GM18517 (cell line): ENCODE measurements around the gene TMEM223.
"Not testable (repeated sequence)": the region's sequence is repeated elsewhere in the genome, so short reads cannot be mapped to it uniquely, and the experiment has no call there.

Experiments used
- ATAC-seq: cut with Tn5 transposase; IDR thresholded peaks from one replicate; pipeline ENCODE4 v1.9.1; 2021; ENCODE audit warnings: mild to moderate bottlenecking, moderate library complexity; ENCODE audit not compliant: unreplicated experiment

TMEM223 gene, protein sequence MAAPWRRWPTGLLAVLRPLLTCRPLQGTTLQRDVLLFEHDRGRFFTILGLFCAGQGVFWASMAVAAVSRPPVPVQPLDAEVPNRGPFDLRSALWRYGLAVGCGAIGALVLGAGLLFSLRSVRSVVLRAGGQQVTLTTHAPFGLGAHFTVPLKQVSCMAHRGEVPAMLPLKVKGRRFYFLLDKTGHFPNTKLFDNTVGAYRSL

DNA sequence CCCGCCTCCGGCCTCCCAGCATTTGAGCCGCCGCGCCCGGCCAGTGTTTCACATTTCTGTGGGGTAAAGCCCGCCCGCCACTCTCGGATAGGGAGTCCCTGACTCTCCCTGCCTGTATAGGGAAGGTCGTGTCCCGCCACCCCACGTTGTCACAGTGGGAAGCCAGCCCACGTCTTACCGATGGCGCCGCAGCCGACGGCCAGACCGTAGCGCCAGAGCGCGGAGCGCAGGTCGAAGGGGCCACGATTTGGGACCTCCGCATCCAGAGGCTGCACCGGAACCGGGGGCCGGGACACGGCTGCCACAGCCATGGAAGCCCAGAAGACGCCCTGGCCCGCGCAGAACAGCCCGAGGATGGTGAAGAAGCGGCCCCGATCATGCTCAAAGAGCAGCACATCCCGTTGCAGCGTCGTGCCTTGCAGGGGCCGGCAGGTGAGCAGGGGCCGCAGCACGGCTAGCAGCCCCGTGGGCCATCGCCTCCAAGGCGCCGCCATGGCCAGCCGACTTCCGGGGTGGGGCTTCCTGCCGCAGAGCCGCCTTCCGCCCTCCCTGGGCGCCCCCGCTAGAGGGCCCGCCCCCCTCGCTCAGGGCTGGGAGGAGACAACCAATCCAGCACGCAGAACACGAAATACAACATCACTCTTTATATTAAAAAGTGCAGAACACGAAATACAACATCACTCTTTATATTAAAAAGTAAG lies at the start of gene TMEM223:
Gene TMEM223, minus strand, starts transcription at position 506 of the 701 bp plus-strand sequence. Its CDS starts 12 bp downstream, at position 494.
- ATAC-seq = no peak

DNA sequence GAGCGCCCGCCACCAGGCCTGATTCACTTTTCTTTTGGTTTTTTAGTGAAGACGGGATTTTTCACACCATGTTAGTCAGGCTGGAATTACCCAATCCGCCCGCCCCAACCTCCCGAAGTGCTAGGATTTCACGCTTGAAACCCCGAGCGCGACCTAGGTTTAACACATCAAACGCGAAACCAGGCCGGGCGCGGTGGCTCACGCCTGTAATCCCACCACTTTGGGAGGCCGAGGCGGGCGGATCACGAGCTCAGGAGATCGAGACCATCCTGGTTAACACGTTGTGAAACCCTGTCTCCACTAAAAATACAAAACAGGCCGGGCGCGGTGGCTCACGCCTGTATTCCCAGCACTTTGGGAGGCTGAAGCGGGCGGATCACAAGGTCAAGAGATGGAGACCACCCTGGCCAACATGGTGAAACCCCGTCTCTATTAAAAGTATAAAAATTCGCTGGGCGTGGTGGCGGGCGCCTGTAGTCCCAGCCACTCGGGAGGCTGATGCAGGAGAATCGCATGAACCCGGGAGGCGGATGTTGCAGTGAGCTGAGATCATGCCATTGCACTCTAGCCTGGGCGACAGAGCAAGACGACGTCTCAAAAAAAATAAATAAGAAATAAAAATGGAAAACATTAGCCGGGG lies 49.0 kb upstream of the TMEM223 start:
- not testable (repeated sequence) for ATAC-seq

DNA sequence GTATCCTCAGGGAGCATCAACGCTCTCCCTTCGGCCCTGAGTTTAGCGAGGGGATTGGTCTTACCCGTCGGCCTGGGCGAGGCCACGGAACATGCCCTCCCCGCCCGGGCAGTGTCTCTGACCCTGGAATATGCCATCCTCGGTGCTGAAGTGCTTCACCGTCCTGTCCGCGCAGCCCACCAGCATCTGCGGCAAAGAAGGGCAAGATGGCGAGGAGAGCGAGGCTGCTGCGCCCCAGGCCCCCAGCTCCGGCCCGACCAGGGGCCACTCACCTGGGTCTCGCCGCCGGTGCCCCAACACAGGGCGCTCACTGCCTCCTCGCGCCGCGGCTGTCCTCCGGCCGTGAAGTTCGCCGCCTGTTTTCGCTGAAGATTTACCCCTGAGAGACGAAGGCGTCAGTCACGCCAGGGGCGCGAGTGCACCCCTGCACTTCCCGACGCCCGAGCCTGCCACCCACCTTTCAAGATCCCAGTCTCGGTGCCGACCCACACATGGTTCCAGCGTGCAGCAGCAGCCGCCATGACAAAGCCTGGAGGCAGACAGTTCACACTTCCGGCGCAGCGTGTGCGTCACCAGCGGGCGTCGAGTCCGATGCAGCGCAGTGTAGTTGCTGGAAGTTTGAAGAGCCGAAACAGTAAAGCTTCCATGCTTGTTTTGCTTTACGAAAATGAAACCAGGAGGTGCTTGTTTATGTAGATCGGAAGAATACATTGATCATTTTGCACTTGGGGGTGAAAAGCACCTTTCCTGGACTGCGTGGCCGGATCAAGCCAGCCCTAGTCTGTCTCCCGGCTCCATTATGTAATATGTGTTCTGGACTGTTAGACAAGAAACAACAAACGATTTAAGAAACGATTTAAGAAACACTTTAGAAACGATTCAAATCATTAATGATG lies 47.5 kb upstream of the TMEM223 start, which contains the start of gene WDR74:
Gene WDR74, minus strand, starts transcription at position 541 of the 896 bp plus-strand sequence. Its CDS starts 20 bp downstream, at position 521.
- ATAC-seq = peak; percentile 40

DNA sequence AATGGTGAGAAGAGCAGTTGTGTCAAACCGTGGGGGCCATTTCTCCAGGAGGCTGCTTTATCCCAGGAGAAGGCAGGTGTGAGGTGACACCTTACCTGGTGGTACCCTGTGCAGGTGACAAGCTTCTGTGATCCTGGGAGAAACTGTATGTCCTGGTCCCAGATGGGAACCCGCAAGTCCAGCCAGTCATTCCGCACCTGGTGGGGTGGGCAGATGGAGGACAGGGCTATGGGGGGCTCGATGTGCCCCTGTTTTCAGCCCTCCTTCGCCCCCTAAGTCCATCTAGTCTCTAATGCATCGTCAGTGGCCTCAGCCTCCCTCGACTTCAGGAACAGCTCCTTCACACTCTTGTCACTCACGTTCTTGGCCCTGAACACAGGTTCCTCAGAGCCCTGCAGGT lies 43.5 kb upstream of the TMEM223 start:
- ATAC-seq = no peak

DNA sequence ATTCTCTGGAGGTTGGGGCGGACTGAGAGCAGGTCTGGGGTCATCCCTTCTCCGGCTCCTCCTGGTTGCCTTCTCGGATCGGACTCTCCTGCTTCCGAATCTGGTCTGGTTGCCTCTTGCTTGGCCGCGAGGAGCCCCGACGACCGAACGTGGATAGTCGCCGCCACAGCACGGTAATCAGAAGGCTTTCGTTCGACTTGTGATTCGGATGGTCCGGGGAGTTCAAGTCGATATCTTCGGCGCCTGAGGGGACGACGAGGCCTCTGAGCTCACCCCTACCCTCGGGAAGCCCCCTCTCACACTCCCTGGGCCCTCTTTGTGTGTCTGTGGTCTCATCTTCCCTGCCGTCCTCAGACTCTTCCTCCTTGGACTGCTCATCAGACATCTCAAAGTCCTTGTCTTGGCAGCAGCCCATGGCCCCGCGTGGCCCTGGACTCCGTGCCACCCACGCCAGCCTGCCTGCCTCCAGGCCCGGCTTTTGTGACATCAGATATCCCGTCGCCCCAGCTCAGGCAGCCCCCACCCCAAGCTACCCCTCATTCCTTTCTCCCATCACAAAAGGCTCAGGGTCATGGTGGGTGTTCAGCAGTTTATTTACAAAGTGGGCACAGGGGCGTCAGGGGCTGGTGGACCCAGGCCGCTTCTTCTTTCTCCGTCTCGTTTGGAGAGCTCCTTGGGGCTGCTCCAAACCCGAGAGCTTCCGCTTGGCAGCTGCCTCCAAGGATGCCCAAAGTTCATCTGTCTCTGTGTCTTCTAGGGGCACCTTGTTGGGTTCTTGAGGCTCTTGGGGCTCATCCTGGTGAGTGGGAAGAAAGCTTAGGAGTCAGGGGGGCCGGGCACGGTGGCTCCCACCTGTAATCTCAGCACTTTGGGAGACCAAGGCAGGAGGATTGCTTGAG lies 40.8 kb upstream of the TMEM223 start, which contains the start of gene TEX54:
Gene TEX54, minus strand, starts transcription at position 506 of the 899 bp plus-strand sequence.
- peak; percentile 8 for ATAC-seq

DNA sequence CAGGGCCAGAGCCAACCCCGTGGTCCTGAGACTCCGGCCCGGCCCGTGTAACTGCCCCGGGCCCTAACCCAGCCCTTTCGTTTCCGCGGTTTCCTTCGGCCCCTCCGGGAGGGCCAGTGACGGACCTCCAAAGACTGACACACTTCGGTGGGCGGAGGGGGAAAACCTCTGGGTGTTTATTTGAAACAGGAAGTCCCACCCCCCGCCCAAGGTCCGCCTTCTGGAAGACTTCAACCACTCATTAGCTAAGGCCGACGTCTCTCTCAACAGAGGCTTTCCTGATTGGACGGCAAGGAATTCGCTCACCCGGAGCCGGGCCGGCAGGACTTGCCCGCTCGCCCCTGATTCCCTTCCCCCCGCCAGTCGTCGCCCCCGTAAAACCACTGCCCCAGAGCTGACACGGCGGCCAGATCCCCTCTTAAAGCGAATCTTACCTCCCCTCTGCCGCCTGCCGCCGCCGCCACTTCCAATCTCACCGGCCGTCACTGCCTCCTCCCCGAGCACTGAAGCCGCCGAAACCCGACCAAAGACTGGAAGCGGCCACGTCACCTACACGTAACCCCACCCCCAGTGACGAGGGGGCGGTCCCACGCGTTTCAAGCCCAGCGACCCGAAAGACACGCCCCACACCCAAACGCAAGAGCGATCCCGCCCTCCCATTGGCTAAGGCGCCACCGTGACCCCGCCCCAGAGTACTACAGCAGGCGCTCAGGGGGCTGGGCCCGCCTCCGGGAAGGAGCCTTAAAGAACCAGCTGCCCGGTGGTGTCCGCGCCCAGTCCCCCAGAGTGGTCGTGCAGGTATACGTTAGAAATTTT lies 39.9 kb upstream of the TMEM223 start, which contains the start of gene STX5:
Gene STX5, minus strand, starts transcription at position 532 of the 816 bp plus-strand sequence. CDS start 808 bp downstream, outside the sequence.
- peak; percentile 60 for ATAC-seq

DNA sequence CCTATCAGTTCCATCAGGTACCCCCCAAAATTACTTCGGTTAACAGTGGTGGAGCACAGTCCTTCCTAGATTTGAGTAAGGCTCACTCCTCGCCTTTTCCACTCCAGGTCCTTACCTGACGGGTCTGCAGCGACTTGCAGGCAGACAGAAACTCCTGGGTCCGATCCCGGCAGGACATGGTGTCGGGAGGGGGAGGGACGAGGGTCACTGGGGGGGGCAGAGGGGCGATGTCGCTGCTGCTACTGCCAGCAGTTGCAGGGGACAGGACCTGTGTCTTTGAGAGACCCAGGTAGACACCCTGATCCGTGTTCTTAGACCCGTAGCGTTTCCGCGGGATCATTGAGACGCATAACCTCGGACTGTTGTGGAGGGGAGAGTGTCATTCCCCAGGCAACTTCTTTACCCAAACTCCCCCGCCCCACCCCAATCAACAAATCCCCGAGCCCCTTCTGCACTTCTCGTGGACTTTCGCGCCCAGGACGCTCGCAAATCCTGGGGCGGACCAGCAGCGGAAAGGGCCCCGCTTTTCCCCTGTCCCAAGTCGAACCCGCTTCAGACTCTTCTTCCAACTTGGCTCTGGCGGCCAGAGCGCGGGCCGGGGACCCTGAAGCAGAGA lies 39.2 kb upstream of the TMEM223 start:
- ATAC-seq = no peak

DNA sequence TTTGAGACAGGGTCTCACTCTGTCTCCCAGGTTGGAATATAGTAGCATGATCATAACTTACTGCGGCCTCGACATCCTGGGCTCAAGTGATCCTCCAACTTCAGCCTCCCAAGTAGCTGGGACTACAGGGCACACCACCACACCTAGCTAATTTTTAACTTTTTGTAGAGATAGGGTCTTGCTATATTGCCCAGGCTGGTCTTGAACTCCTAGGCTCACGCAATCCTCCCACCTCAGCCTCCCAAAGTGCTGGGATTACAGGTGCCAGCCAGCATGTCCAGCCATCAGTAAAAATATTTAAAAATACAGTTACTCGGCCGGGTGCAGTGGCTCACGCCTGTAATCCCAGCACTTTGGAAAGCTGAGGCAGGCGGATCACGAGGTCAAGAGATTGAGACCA lies 36.3 kb upstream of the TMEM223 start:
- ATAC-seq = not testable (repeated sequence)

DNA sequence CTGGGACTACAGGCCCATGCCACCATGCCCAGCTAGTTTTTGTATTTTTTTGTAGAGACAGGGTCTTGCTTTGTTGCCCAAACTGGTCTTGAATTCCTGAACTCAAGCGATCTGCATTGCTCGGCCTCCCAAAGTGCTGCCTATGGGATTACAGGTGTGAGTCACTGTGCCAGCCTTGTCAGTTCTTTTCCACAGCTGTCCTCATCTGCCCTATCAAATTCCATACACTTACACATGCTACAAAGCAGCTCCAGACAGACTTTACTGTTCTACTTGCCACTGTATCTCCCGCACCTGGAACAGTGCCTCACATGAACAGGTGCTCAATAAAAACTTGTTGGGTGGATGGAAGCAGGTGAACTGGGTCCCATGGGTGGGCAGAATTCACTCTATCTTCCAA lies 31.9 kb upstream of the TMEM223 start:
- no peak for ATAC-seq

DNA sequence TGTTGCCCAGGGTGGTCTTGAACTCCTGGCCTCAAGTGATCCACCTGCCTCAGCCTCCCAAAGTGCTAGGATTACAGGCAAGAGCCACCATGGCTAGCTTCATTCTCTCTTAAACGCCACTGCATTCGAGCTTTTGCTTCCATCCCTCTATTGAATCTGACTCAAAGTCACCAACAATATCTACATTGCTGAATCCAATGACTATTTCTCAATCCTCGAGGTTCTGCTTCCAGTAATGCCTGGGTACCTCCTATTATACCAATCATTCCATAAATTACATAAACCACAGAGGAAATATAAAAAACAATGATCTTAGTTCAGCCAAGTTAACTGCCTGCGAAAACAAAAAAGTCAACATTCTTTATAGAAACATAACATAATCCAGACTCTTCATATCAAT lies 25.3 kb upstream of the TMEM223 start:
- ATAC-seq = no peak

DNA sequence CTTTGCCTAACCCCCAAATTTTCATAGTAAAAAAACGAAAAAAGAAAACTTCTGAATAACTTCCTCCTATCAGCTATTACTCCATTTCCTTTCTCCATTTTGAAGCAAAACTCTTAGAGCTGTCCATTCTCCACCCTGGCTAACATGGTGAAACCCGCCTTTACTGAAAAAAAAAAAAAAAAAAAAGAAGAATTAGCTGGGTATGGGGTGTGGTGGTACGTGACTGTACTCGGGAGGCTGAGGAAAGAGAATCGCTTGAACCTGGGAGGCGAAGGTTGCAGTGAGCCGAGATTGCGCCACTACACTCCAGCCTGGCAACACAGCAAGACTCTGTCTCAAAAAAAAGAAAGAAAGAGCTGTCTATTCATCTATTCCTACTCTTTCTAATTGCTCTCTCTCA lies 24.8 kb upstream of the TMEM223 start:
- no peak for ATAC-seq

DNA sequence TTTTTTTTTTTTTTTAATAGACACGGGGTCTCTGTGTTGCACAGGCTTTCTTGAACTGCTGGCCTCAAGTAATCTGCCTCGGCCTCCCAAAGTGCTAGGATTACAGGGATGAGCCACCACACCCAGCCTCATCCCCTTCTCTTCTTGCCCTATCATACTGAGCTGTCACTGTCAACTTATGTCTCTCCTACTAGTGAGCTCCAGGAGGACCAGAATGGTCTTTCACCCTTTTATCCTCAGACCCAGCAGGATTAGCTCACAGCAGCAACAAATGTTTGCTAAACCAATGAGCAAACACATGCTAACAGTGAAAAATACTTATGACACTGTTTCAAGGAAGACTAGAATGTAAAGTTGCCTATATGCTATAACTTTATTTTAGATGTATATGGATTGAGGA lies 19.9 kb upstream of the TMEM223 start:
- no peak for ATAC-seq

DNA sequence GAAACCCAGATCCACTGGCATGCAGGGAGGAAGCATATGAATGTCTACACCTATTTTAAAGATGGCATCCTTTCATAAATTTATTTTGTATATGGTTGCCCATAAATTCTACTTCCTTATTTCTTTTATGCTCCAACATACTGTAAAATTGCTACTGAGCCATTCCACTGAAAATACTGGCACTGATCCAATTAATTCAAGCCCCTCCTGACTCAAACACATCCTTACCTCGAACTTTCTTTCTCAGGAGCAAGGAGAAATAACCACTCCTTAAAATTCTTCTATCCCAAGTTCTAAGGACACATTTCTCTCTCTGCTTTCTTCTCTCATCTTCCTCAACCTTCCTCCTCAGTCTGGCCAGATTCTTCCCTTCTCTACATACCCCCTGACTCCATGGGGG lies 18.9 kb upstream of the TMEM223 start:
- no peak for ATAC-seq

DNA sequence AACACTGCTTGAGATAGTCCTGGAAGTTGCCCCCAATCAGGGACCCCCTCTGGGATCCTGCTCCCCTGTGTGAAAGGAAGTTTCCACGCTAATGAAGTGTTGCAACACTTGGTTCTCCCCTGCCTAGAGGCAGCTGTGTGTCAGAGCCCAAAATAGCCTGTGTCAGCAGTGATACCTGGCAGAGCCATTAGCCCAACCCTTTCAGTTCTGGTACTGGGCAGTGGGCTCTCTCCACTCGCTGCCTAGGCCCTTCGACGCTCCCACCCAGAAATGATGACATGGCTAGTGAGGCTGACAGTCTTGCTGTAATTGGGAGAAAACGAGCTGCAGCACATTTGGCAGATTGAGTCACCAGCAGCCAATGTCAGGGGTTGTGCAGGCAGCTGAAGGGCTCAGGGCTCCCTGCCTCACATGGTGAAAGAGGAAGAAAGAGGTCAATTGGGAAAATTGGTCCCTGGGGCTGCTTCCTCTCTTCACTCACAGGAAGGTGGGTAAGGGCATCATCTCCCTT lies 14.9 kb upstream of the TMEM223 start:
- ATAC-seq = no peak

DNA sequence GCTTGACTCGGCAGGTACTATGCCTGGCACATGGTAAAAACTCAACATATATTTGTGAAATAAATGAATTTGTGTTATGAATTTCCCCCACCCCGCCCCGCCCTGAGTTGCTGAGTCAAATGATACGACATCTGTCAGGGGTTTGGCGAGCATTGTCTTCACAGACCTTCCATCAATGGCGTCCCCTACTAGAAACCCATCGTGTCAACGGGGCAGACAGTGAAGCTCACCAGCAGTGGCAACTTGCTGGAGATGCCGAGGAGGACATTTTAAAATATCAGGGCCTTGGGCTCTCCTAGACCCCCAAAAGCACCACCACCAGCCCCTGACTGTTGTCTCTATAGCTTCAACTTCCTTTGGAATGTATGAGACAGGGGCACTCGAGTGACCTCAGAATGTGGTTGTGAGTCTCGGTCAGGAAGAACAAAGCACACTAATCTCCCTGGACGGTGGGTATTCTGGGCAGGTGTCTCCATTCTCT lies 14.2 kb upstream of the TMEM223 start:
- no peak for ATAC-seq

DNA sequence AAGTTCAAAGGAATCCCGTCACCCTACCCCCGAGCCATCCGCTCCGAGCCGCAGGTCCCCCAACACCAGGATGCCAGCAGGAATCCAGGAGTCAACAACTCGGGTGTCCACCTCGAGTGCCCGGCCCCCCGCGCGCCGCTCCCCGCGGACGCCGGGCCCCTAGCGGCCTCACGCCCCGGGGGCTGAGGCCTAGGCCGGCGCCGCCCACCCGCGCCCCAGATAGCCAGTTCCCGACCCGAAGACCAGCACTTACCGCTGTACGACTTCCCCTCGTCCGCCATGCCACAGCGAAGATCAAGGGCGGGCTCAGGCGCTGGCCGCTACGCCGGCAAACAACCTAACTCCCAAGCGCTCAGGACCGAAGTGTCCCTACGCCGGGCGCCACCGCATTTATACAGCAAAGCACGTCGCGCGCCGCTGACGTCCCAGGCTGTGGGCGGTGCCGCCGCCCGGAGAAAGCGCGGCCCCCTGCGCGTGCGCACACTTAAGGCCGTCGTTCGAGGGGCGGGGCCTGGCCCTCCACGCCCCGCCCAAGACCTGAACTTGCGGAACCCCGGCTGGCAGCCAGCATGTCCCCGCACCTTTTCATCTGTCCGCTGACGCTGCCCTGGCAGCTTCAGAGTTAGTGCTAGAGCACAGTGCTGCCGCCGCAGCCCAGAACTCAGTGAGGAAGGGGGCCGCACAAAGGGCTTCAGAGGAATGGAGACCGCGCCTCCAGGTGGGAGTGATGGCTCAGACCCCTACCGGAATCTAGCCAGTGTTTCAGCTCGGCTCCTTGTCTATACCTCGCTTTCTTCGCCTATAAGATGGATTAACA lies 13.5 kb upstream of the TMEM223 start, which contains the start of gene NXF1:
Gene NXF1, minus strand, starts transcription at position 365 of the 817 bp plus-strand sequence. Its CDS starts 84 bp downstream, at position 281.
- peak; percentile 81 for ATAC-seq
